ENCODE measurements around the gene RABEPK. TPM values are rescaled to one million over a fixed set of nuclear protein-coding genes. Genes with fewer than 3 reads are reported as not detected.

RABEPK gene
- total RNA-seq, 4 donors from 2014 or later = 11.9 to 20.7 (median 16.2) TPM

DNA sequence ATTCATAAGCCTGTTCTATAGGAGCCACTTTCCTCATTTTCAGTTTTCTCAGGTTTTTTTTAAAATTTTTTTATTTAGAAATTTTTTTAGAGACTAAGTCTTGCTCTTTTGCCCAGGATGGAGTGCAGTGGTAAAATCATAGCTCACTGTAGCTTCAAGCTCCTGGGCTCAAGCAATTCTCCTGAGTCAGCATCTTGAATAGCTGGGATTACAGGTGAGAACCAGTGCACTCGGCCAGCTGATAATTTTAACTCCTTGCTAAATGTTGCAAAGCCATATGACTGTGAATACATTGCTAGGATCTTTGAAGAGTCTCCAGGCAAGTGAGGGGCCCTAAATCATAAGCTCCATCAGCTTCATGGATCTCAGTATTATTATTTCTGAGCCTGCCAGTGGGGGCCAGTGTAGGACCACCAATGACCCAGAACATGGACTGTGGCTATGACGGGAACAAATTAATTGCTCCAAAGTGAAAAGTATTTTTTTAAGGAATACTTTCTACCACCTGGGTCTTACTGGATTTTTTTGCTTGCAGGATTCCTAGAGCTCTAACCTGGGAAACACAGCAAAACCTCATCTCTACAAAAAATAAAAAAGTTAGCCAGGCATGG is 55.5 kb downstream of the RABEPK start:
- TF ChIP-seq, protein P1, sequence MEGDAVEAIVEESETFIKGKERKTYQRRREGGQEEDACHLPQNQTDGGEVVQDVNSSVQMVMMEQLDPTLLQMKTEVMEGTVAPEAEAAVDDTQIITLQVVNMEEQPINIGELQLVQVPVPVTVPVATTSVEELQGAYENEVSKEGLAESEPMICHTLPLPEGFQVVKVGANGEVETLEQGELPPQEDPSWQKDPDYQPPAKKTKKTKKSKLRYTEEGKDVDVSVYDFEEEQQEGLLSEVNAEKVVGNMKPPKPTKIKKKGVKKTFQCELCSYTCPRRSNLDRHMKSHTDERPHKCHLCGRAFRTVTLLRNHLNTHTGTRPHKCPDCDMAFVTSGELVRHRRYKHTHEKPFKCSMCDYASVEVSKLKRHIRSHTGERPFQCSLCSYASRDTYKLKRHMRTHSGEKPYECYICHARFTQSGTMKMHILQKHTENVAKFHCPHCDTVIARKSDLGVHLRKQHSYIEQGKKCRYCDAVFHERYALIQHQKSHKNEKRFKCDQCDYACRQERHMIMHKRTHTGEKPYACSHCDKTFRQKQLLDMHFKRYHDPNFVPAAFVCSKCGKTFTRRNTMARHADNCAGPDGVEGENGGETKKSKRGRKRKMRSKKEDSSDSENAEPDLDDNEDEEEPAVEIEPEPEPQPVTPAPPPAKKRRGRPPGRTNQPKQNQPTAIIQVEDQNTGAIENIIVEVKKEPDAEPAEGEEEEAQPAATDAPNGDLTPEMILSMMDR (IDR thresholded peaks at IDR 0.05; ENCODE audit: low read depth) = no peak

DNA sequence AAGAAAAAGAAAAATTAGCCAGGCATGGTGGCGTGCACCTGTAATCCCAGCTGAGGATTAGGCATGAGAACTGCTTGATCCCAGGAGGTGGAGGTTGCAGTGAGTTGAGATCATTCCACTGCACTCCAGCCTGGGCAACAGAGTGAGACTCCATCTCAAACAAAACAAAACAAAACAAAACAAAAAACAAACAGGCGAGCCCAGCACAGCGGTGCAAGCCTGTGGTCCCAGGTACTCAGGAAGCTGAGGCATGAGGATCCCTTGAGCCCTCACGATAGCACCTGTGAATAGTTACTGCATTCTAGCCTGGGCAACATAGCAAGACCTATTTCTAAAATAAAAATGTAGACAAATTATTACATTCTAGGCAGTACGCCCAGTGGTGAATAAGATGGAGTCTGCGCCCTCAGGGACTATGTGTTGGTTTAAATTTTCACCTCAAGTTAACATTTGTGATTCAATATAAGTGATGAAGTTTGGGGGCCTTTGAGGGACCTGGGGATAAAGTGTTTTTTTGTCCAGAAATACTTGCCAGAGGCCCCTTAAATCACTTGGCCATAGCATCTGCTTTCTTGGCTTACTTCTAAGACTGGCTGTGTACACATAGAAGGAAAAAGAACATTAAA is 57.9 kb downstream of the RABEPK start:
- TF ChIP-seq, protein P1 (IDR thresholded peaks at IDR 0.05; ENCODE audit: low read depth) = no peak

DNA sequence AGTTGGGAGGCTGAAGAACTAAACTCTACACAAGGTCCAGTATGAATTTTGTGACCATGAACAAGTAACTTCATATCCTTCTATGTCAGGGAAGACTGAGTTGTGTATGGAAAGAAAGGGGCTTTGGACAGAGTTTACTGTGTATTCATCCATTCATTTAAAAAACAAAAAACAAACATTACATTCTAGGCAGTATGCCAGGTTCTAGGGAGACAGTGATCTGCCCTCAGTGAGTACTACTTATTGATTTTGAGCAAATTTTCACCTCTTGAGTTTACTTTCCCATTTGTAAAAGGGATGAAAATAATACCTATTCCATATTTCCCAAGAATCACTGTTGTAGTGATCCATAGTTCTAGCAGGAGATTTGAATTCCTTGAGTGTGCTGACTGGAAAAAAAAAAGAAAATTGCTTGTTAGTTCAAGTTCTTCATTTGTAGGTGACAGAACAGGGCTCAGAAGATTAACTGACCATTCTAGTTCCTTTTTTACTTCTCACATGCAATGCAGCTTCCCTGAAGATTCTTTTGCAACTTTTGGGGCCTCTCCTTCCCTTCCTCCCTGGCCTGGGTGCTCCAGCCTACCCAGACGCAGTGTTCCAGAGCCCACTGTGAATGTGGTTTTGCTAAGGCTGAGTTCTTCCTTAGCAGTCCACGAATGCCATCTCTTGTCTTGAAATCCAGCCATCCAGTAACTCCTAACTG is 58.6 kb downstream of the RABEPK start:
- TF ChIP-seq, protein P1 (IDR thresholded peaks at IDR 0.05; ENCODE audit: low read depth) = no peak

GRCh38 chr9:125260561-125260960 is 60.2 kb downstream of the RABEPK start:
- TF ChIP-seq, protein P1 (IDR thresholded peaks at IDR 0.05; ENCODE audit: low read depth) = no peak

GRCh38 chr9:125261501-125262293 is 61.4 kb downstream of the RABEPK start, which contains the start of gene GAPVD1:
Gene GAPVD1 (plus strand): TSS chr9:125261826. CDS start chr9:125298922, 37,096 bp downstream.
- TF ChIP-seq, protein P1 (IDR thresholded peaks at IDR 0.05; ENCODE audit: low read depth) = no peak

DNA sequence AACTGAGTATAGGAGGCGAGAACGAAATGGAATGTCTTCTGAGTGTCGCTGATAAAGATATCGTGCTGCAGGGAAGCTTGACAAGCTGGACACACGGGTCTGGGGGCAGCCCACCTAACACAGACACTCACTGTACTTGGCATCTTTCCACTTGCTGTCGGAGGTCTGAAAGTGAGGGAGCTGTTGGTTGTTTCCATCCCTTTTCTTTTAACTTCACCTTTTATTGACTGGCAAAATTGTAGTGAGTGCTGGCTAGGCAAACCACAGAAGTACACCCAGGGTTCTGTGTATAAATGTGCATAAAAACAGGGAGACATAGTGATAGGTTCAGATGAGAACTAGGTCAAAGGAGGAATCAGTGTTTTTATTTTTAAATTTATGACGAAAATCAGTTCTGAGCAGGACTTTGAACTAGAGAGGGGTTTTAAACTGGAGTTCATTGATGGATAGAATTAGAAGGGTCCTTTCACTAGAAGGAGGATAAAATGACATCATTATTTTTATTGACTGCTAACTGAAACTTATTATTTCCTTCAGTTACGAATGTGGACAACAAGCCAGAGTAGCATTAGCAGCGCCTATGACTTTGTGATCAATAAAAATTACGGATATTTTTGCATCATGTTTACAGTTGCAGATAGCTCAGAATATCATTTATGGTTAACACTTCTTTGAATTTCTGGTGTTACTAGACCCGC is 62.1 kb downstream of the RABEPK start:
- TF ChIP-seq, protein P1 (IDR thresholded peaks at IDR 0.05; ENCODE audit: low read depth) = no peak
